H1 (cell line): Measurements from ENCODE around the gene EPB41L2.

Experiments used
- CBX5 ChIP-seq: fragments of 300-800, 300-1000 bp; sonication (generic); IDR thresholded peaks from 2 replicates; pipeline ENCODE4 v1.7.1; 2016; ENCODE audit warnings: antibody characterized with exemption, low read length, low read depth
- CTBP2 ChIP-seq: IDR thresholded peaks from 2 replicates; pipeline ENCODE4 v1.7.0; 2011; ENCODE audit warnings: borderline replicate concordance, mild to moderate bottlenecking, moderate library complexity, mixed read lengths, low read length; ENCODE audit not compliant: insufficient read depth, insufficient read length
- CTCF ChIP-seq, 3 experiments: IDR thresholded peaks; 1 replicate in 2 of 3; 2 replicates in 1 of 3; pipeline versions ENCODE4 v1.5.1 to v1.6.1; 2011; ENCODE audit warnings: low read length in 3 of 3, mild to moderate bottlenecking in 3 of 3, inconsistent platforms in 2 of 3, low read depth in 1 of 3, moderate library complexity in 1 of 3; ENCODE audit not compliant: insufficient read depth in 1 of 3; ENCODE audit errors: control extremely low read depth in 1 of 3
- EZH2 ChIP-seq: fragments of 200-600 bp; sonication (generic); IDR thresholded peaks from 2 replicates; pipeline ENCODE4 v1.7.1; 2012; ENCODE audit warnings: low read depth, mild to moderate bottlenecking, moderate library complexity, low read length, inconsistent platforms; ENCODE audit not compliant: severe bottlenecking
- FOSL1 ChIP-seq: IDR thresholded peaks from 2 replicates; pipeline ENCODE4 v1.6.1; 2011; ENCODE audit warnings: mild to moderate bottlenecking, low read depth, low read length, moderate library complexity; ENCODE audit not compliant: insufficient read depth
- HDAC2 ChIP-seq, 2 experiments: fragments of 300-600 bp in 1 of 2; sonication (generic) in 1 of 2; IDR thresholded peaks; 2 replicates each; pipeline ENCODE4 v1.6.1; 2011 to 2012; ENCODE audit warnings: low read depth in 2 of 2, low read length in 2 of 2, mild to moderate bottlenecking in 2 of 2, moderate library complexity in 2 of 2, borderline replicate concordance in 1 of 2, inconsistent platforms in 1 of 2
- RNF2 ChIP-seq: fragments of 200-900, 300-1000 bp; sonication (generic); IDR thresholded peaks from 2 replicates; pipeline ENCODE4 v1.7.1; 2016; ENCODE audit warnings: borderline replicate concordance, low read depth, mild to moderate bottlenecking, antibody characterized with exemption, low read length; ENCODE audit not compliant: poor library complexity, severe bottlenecking; ENCODE audit errors: missing control alignments
- SP2 ChIP-seq: IDR thresholded peaks from 2 replicates; pipeline ENCODE4 v1.6.1; 2012; ENCODE audit warnings: mild to moderate bottlenecking, low read length, inconsistent platforms
- TF ChIP-seq, protein P1 (sequence below): IDR thresholded peaks from 2 replicates; pipeline ENCODE4 v1.6.1; 2012; ENCODE audit warnings: low read length, inconsistent platforms
- TF ChIP-seq, protein P2 (sequence below): IDR thresholded peaks from 2 replicates; pipeline ENCODE4 v1.6.1; 2011; ENCODE audit warnings: low read length, improper control_type of control experiment

- TF ChIP-seq, protein P1, sequence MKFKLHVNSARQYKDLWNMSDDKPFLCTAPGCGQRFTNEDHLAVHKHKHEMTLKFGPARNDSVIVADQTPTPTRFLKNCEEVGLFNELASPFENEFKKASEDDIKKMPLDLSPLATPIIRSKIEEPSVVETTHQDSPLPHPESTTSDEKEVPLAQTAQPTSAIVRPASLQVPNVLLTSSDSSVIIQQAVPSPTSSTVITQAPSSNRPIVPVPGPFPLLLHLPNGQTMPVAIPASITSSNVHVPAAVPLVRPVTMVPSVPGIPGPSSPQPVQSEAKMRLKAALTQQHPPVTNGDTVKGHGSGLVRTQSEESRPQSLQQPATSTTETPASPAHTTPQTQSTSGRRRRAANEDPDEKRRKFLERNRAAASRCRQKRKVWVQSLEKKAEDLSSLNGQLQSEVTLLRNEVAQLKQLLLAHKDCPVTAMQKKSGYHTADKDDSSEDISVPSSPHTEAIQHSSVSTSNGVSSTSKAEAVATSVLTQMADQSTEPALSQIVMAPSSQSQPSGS = no peak
- no peak for TF ChIP-seq EZH2
- no peak for TF ChIP-seq FOSL1
- TF ChIP-seq CTBP2 = no peak
- no peak for TF ChIP-seq RNF2
- TF ChIP-seq, protein P2, sequence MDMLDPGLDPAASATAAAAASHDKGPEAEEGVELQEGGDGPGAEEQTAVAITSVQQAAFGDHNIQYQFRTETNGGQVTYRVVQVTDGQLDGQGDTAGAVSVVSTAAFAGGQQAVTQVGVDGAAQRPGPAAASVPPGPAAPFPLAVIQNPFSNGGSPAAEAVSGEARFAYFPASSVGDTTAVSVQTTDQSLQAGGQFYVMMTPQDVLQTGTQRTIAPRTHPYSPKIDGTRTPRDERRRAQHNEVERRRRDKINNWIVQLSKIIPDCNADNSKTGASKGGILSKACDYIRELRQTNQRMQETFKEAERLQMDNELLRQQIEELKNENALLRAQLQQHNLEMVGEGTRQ = no peak
- TF ChIP-seq HDAC2 (IDR thresholded peaks at IDR 0.05; ENCODE audit: borderline replicate concordance in 1 of 2, low read depth in 2 of 2, low read length in 2 of 2) = no peak
- no peak for TF ChIP-seq SP2
- no peak for TF ChIP-seq CBX5
- TF ChIP-seq CTCF (IDR thresholded peaks at IDR 0.05; ENCODE audit: control extremely low read depth in 1 of 3, insufficient read depth in 1 of 3, low read depth in 1 of 3, low read length in 3 of 3) = no peak
These were observed 98.0 kb downstream of the EPB41L2 start for GRCh38 chr6:130964808-130965604.
